AG09319 (cell line): ENCODE results near the gene RPP25L.

Experiments
- DNase-seq: peaks from one replicate; pipeline ENCODE4 v3.0.0-alpha.2; 2010; ENCODE audit warnings: low read depth; ENCODE audit errors: extremely low read depth
- CTCF ChIP-seq: IDR thresholded peaks from 2 replicates; pipeline ENCODE4 v1.5.1; 2011; ENCODE audit warnings: low read depth, mild to moderate bottlenecking, inconsistent platforms, low read length, moderate library complexity

RPP25L gene

GRCh38 chr9:34592895-34593601 lies 18.8 kb downstream of the RPP25L start:
- TF ChIP-seq CTCF, result no peak
- no peak for DNase-seq

DNA sequence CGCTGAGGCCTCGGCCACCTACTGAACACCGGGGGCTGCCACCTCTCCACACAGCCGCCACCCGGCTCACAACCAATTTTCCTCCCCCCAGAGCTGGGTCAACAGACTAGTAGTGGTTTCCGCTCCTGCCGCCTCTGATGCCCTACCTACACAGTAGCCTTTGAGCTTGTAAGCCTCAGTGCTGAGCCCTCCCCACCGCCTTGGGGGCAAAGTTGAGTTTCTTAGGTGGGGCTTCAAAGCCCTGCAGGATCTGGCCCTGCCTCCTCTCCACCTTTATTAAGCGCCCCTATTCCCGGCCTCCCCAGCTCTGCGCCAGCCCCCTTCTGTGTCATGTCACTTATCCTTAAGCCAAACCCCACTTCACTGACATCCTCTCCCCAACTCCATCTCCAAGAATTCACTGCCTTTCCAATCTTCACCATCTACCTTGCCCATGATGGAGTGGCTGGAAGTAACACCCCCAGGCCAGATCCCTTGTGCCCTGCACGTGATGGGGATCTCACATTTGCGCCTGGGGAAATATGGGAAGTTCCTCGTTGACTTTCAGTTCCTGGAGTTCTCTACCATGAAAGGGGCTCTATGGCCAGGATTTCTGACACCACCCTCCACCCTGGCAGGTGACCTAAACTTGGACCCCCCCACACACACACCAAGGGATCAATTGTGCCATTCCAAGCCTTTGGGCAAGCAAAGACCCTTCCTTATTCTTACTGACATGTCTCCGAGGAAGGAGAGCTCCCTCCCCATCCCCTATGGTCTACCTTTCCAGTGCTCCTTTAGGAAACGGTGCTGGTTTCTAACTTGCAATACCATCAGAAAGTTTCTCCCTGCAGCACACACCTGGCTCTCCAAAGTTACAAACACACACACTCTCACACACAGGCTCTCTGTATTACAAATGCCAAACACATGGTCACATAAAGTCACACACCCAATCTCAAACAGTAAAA lies 19.7 kb downstream of the RPP25L start:
- no peak for TF ChIP-seq CTCF
- DNase-seq, result no peak

- peak; percentile 89 for TF ChIP-seq CTCF
- peak; percentile 34 for DNase-seq
These were observed 20.5 kb downstream of the RPP25L start for GRCh38 chr9:34591248-34591916.

DNA sequence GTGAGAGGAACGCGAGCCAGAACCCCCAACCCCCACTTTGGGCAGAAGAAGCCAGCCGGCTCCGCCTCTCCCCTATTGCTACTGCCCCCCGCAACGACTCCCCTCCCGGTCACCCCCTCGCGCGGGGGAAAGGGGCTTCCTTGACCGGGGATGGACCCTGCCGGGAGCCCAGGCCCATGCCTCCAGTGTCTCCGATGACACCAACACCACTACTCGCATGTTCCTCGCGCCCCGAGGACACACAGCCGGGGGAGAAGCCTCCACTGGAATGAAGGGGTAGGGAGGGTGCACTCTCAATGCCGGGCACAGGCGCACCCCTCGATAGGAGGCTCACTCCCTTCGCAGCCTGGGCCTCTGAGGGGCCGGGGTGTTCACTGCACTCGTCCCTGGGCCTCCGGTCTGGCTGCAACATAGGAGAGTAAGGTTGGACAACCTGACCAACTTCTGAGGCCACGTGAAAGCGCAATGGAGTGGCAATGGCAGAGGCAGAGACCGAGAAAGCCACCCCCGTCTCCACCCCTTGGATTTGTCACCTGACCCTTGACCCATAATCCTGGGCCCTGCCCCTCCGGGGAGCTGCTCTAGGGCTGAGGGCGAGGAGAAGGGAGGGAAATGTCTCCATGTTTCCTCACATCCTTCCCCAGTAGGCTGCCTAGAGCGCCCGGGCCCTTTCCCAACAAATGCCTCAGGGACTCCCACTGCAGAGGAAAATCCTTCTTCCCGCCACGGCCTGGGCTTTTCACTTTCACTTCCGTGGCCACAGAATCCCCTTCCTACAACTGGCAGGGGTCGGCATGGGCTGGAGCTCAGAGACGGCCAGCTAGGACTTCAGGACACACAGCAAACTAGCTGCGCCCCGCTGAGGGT lies 21.3 kb downstream of the RPP25L start:
- DNase-seq, result no peak
- TF ChIP-seq CTCF, result no peak

GRCh38 chr9:34589636-34590380 lies 22.1 kb downstream of the RPP25L start, which contains the start of gene CNTFR:
CNTFR (minus strand) TSS chr9:34589724; CDS start chr9:34568981, 20,743 bp downstream.
- TF ChIP-seq CTCF, result no peak
- DNase-seq, result no peak
